ENCODE measurements around the gene ST6GALNAC2. TPM values are rescaled to one million over a fixed set of nuclear protein-coding genes. Genes with fewer than 3 reads are reported as not detected.
"Not testable (repeated sequence)": the region's sequence is repeated elsewhere in the genome, so short reads cannot be mapped to it uniquely, and the experiment has no call there.

ST6GALNAC2 gene
- total RNA-seq, 4 donors from 2014 or later: 0.94 to 2.5 TPM; not detected in 2

GRCh38 chr17:76561799-76562268 lies 23.8 kb downstream of the ST6GALNAC2 start:
- TF ChIP-seq CTCF (IDR thresholded peaks at IDR 0.05) (no peak), POLR2A (IDR thresholded peaks at IDR 0.05) (no peak)
- Histone ChIP-seq H3K4me3 (no peak overlapping the region), H3K27me3 (no peaks in the 10 kb centered on the region), H3K36me3 (peaks cover 0 to 22% (median 0%) of the 10 kb centered on the region in 3 donors), H3K4me1 (peaks cover 0 to 40% (median 5%) of the 10 kb centered on the region in 4 donors), H3K9me3 (no peaks in the 10 kb centered on the region), H3K27ac (peak overlapping the region in 2 of 4 donors; percentile 40 to 55)
- no peak for DNase-seq

GRCh38 chr17:76561332-76561731 lies 24.3 kb downstream of the ST6GALNAC2 start:
- DNase-seq: no peak
- Histone ChIP-seq H3K9me3 (no peaks in the 10 kb centered on the region), H3K27ac (peak overlapping the region in 3 of 4 donors; percentile 35 to 55 (median 47)), H3K27me3 (no peaks in the 10 kb centered on the region), H3K4me3 (peak overlapping the region in 1 of 4 donors; percentile 3), H3K36me3 (peaks cover 0 to 21% (median 0%) of the 10 kb centered on the region in 3 donors), H3K4me1 (peaks cover 0 to 45% (median 5%) of the 10 kb centered on the region in 4 donors)
- TF ChIP-seq CTCF (IDR thresholded peaks at IDR 0.05) (no peak), POLR2A (IDR thresholded peaks at IDR 0.05) (no peak)

- peaks cover 0 to 21% (median 0%) of the 10 kb centered on the region in 3 donors for H3K36me3 ChIP-seq
- H3K27me3 ChIP-seq: no peaks in the 10 kb centered on the region
- peak overlapping the region in 3 of 4 donors; percentile 35 to 55 (median 47) for H3K27ac ChIP-seq
- no peaks in the 10 kb centered on the region for H3K9me3 ChIP-seq
- H3K4me1 ChIP-seq: peaks cover 0 to 45% (median 5%) of the 10 kb centered on the region in 4 donors
- TF ChIP-seq CTCF (IDR thresholded peaks at IDR 0.05) (no peak), POLR2A (IDR thresholded peaks at IDR 0.05) (no peak)
- H3K4me3 ChIP-seq: peak overlapping the region in 1 of 4 donors; percentile 3
- DNase-seq: no peak
Measured at GRCh38 chr17:76560877-76561221, 24.8 kb downstream of the ST6GALNAC2 start.

GRCh38 chr17:76560036-76560876 lies 25.4 kb downstream of the ST6GALNAC2 start:
- peak overlapping the region in 1 of 4 donors; percentile 3 for H3K4me3 ChIP-seq
- H3K27ac ChIP-seq: peak overlapping the region in 3 of 4 donors; percentile 35 to 55 (median 47)
- peaks cover 0 to 45% (median 5%) of the 10 kb centered on the region in 4 donors for H3K4me1 ChIP-seq
- no peak for TF ChIP-seq CTCF (IDR thresholded peaks at IDR 0.05)
- TF ChIP-seq POLR2A (IDR thresholded peaks at IDR 0.05): no peak
- H3K36me3 ChIP-seq: peaks cover 0 to 16% (median 0%) of the 10 kb centered on the region in 3 donors
- no peak for DNase-seq
- no peaks in the 10 kb centered on the region for H3K9me3 ChIP-seq
- H3K27me3 ChIP-seq: no peaks in the 10 kb centered on the region

GRCh38 chr17:76559460-76559859 lies 26.2 kb downstream of the ST6GALNAC2 start:
- not testable (repeated sequence) for H3K27me3 ChIP-seq, H3K36me3 ChIP-seq, H3K9me3 ChIP-seq, H3K4me3 ChIP-seq, H3K27ac ChIP-seq, DNase-seq
- peaks cover 0 to 45% (median 5%) of the 10 kb centered on the region in 4 donors for H3K4me1 ChIP-seq
